ENCODE measurements around the gene PLEKHM3. TPM values are rescaled to one million over a fixed set of nuclear protein-coding genes. Genes with fewer than 3 reads are reported as not detected.

Gene PLEKHM3
- polyA plus RNA-seq, 4 donors: 0.89 to 12.1 (median 2.1) TPM

Other genes with a start within 250 kb of the PLEKHM3 start
- 1 to 10 TPM in 1 of 4 donors, under 1 TPM in 1, not detected in 2; 0.15 to 2.8 TPM for gene CRYGD, start 99.0 kb upstream of the PLEKHM3 start, polyA plus RNA-seq
- not detected for gene CRYGC, start 104.3 kb upstream of the PLEKHM3 start, polyA plus RNA-seq
- gene CRYGB, start 120.6 kb upstream of the PLEKHM3 start, polyA plus RNA-seq: not detected
- not detected for gene CRYGA, start 138.1 kb upstream of the PLEKHM3 start, polyA plus RNA-seq
- gene C2orf80, start 164.5 kb upstream of the PLEKHM3 start, polyA plus RNA-seq: under 1 TPM in 1 of 4 donors, not detected in 3; 0.46 TPM
- 100 to 1,000 TPM; 115 to 297 (median 243) TPM for gene IDH1, start 229.5 kb upstream of the PLEKHM3 start, polyA plus RNA-seq
- gene PIKFYVE, start 240.7 kb upstream of the PLEKHM3 start, polyA plus RNA-seq: 10 to 100 TPM in 1 of 4 donors, 1 to 10 TPM in 3; 5.1 to 17.3 (median 7.1) TPM

All from small intestine (tissue), 4 donors.